GM10266 (cell line): ENCODE results near the gene DDX19B.
"Not testable (repeated sequence)": the region's sequence is repeated elsewhere in the genome, so short reads cannot be mapped to it uniquely, and the experiment has no call there.

Experiments used
- DNase-seq: peaks from one replicate; pipeline ENCODE4 v3.0.0; 2012; ENCODE audit errors: extremely low spot score
- CTCF ChIP-seq: IDR thresholded peaks from 2 replicates; pipeline ENCODE4 v1.5.1; 2012; ENCODE audit warnings: mild to moderate bottlenecking, low read depth; ENCODE audit not compliant: control insufficient read depth, insufficient read depth; ENCODE audit errors: missing control alignments

Gene DDX19B

DNA sequence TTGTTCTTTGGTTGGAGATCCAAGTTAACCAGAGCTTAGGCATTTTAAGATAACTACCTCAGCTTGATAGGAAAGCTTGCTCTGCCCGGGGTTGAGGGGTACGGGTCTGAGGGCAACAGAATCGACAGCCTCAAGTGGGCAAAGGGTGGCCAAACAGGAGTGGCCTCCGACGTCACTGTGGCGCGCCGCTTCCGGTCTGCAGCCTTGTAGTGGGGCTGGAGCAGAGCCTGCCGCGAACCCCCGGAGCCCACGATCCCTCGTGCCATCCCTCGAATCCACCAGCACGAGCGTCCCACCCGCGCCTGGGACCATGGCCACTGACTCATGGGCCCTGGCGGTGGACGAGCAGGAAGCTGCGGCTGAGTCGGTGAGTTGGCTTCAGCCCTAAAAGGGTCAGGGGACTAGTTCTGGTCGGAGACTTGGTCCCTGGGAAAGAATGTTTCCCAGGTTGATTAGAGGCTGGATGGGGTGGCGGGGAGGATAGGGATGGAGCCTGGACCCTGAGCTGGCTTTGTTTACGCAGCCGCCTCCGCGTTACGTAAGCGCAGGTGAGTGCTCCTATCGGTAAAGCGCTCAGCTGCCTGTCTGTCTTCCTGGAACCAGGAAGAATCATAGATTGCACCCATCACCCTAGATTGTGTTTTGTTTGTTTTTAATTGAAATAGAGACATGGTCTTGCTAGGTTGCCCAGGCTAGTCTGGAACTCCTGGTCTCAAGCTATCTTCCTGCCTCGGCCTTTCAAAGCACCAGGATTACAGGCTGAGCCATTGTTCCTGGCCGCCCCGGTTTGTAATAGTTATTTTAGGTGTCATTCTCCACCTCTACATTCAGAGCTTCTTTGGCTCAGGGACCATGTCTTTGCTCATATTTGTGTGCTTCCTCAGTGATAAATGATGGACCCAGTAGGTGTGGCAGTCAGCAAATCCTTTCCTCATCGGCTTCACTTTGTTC is at the start of gene DDX19B:
DDX19B (plus strand) TSS at position 199 of the 951 bp plus-strand sequence; CDS start at position 311, 112 bp downstream.
- DNase-seq, result peak; percentile 79
- no peak for TF ChIP-seq CTCF

- not testable (repeated sequence) for DNase-seq
Observed at GRCh38 chr16:70249697-70250096, 49.3 kb upstream of the DDX19B start.

DNA sequence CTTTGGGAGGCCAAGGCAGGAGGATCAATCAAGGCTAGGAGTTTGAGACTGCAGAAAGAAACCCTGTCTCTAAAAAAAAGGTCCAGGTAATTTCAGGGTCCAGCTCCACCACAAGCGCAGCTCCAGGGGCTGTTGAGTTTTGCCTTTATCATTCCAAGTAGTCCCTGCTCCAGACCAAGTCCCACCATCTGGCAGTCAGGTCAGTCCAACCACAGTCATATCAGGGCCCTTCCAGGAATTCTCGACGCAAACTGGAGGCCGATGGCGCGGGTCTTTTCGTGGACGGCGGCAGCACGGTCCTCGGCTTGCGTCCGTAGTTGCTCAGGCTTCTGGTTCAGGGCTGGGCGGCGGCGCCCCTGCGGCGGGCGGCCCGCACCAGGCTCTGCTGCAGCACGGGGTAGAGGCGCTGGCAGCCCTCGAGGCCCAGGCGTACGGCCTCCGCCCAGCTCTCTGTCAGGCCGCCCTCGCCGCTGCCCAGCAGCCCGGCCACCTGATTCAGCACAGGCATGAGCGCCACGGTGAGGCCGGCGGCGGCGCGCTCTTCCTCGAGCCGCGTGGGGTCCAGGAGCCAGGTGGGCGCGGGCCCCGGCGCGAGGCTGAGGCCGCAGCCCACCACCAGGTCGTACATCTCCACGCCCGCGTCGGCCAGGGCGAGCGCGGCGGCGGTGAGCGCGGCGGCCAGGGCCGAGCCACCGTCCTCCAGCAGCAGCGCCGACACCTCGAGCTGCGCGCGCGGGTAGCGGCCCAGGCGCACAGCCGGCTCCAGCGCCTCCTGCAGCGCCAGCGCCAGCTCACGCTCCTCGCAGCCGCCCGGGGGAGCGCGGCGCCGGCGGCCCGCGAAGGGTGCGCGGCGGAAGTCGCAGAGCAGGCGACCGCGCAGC is 48.0 kb upstream of the DDX19B start:
- peak; percentile 25 for TF ChIP-seq CTCF
- peak; percentile 78 for DNase-seq

DNA sequence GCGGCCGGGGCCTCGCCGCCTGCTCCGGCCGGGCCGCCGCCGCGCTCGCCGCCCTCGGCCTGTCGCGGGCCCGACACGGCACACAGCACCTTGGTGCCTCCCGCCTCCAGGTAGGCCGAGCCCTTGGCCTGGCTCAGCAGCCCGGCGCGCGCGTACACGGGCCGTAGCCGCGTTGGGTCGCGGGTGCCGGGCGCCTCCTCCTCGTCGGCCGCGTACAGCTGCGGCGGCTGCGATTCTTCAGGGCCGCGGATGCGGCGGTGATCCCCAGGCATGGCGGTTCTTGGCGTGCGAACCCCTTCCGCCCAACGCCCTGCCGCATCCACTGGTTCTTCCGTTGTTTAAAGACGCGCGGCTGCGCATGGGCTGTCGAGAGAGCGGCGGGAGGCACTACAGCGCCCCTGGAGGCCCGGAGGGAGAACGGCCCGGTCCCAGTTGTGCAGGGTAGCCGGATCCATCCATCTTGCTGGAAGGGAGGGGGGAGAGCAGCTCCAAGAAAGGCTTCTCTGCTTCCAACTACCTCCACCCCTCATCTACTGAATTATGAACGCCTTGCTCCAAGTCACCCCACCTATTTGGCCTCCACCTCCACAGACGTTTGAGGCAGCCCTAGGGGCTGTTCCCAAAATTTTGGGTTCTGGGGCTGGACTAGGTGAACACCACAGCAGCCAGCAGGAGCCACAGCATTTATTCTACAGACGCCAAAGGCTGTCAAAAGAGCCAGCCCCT is 47.2 kb upstream of the DDX19B start, which contains the start of gene EXOSC6:
EXOSC6 (minus strand) TSS at position 312 of the 726 bp plus-strand sequence; CDS start at position 272, 40 bp downstream.
- DNase-seq, result peak; percentile 97
- TF ChIP-seq CTCF, result peak; percentile 88

DNA sequence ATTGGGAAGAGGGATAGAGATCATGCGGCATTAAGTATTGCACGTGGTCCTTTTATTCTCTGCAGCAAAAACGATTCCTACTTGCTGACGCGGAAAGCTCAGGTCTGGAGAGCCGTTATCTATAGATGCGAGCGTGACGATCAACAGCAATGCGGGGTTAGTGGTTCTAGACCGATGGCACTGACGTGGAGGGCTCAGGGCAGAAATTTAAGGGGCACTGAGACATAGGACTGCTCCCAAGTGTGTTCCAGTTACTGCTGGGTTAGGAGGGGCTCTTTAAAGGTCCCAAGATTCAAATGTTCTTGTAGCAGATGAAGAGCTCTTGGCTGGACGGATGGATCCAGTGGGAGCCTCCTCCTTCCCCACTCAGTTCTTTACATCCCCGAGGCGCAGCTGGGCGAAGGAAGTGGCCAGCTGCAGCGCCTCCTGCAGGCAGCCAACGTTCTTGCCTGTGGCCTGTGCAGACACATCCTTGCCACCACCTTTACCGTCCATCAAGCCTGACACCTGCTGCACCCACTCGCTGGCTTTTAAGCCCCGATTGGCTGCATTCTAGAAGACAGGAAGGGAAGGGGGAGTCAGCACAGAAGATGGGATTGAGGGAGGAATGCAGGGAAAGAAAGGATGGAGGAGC is 46.5 kb upstream of the DDX19B start:
- peak; percentile 47 for TF ChIP-seq CTCF
- DNase-seq, result no peak

- peak; percentile 39 for TF ChIP-seq CTCF
Observed at GRCh38 chr16:70253291-70254106, 45.5 kb upstream of the DDX19B start.

More at GRCh38 chr16:70253291-70254106, 45.5 kb upstream of the DDX19B start:
- DNase-seq, result no peak
